ENCODE results near the gene SVIL.

Gene SVIL

DNA sequence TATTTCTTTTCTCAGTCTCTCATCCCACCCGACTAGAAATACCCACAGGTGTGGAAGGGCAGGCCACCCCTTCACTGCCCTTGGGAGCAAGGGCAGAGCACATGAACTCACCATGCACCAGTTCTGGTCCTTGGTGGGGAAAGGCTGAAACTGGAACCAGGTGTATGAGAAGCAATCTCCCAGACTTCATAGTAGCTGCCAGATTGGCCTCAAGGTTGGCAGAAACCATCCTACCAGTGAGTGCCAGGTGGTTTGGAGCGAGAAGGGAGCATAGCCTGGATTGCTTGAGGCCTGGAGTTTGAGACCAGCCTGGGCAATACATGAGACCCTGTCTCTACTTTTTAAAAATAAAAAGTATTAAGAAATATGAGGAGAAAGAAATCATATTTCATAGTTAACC lies 207.1 kb downstream of the SVIL start:
- no peak overlapping the region for H3K4ac ChIP-seq (ENCODE audit: low read depth in 1 of 2, low read length in 2 of 2)
- peaks cover 0 to 4% of the 10 kb centered on the region in 2 experiments for H3K27me3 ChIP-seq (ENCODE audit: control insufficient read depth in 1 of 2, insufficient read depth in 1 of 2, low read length in 2 of 2)
- no peak overlapping the region for H2AFZ ChIP-seq (ENCODE audit: low read depth, low read length)
- H3K18ac ChIP-seq (ENCODE audit: low read depth in 1 of 2, low read length in 2 of 2) = no peak overlapping the region
- no peak overlapping the region for H2BK12ac ChIP-seq (ENCODE audit: low read length in 2 of 2)
- DNase-seq = no peak
- H2BK120ac ChIP-seq (ENCODE audit: low read depth, low read length) = no peak overlapping the region
- peaks cover 0 to 37% of the 10 kb centered on the region in 2 experiments for H3K36me3 ChIP-seq (ENCODE audit: control insufficient read depth in 1 of 2, insufficient read depth in 2 of 2, low read depth in 1 of 2, low read length in 2 of 2)
- no peak overlapping the region for H3K9ac ChIP-seq (ENCODE audit: low read length)
- H3K4me3 ChIP-seq (ENCODE audit: insufficient read depth in 1 of 2, low read depth in 1 of 2, low read length in 2 of 2) = no peak overlapping the region
- H3K4me2 ChIP-seq (ENCODE audit: low read length, poor library complexity, severe bottlenecking) = no peak overlapping the region
- H2BK5ac ChIP-seq (ENCODE audit: low read depth, low read length, poor library complexity, severe bottlenecking) = no peak overlapping the region
- peak overlapping the region in 1 of 2 experiments; percentile 51 for H3K14ac ChIP-seq (ENCODE audit: low read length in 2 of 2)
- H4K91ac ChIP-seq (ENCODE audit: low read length) = no peak overlapping the region
- no peaks in the 10 kb centered on the region for H3K4me1 ChIP-seq (ENCODE audit: control insufficient read depth, insufficient read depth, low read depth, low read length)
- H2AK5ac ChIP-seq (ENCODE audit: low read length, severe bottlenecking) = no peak overlapping the region
- H3K23ac ChIP-seq (ENCODE audit: low read length in 2 of 2) = no peak overlapping the region
- no peak overlapping the region for H4K8ac ChIP-seq (ENCODE audit: low read length)
- no peaks in the 10 kb centered on the region for H3K79me1 ChIP-seq (replicated peaks; ENCODE audit: low read length, poor library complexity, severe bottlenecking)
- H3K9me3 ChIP-seq (ENCODE audit: control insufficient read depth, low read length) = no peaks in the 10 kb centered on the region
- H3K27ac ChIP-seq (ENCODE audit: low read length, poor library complexity, severe bottlenecking) = no peak overlapping the region
- no peak overlapping the region for H2BK15ac ChIP-seq (ENCODE audit: low read depth, poor library complexity, severe bottlenecking)
- WGBS = 83% methylated on average over 1 of the region's 2 CpGs

DNA sequence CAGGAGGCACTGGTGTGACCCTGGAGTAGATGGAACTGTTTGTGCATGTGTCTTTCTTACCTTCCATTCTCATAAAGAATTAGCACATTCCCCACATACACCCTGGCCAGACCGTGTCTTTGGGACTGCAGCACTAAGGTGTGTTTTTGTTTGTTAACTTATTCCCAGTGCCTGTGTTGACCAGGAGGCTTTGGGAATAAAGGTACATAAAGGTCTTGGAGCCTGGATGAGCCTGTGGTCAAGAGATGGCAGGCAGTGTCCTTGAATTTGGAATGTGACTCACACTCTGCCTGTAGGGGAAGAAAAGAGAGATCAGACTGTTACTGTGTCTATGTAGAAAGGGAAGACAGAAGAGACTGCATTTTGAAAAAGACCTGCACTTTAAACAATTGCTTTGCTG lies 208.4 kb downstream of the SVIL start:
- no peak overlapping the region for H2BK5ac ChIP-seq (ENCODE audit: low read depth, low read length, poor library complexity, severe bottlenecking)
- no peaks in the 10 kb centered on the region for H3K9me3 ChIP-seq (ENCODE audit: control insufficient read depth, low read length)
- no peak overlapping the region for H3K23ac ChIP-seq (ENCODE audit: low read length in 2 of 2)
- no peak overlapping the region for H2AK5ac ChIP-seq (ENCODE audit: low read length, severe bottlenecking)
- H3K4me3 ChIP-seq (ENCODE audit: insufficient read depth in 1 of 2, low read depth in 1 of 2, low read length in 2 of 2) = no peak overlapping the region
- H4K91ac ChIP-seq (ENCODE audit: low read length) = no peak overlapping the region
- H2BK120ac ChIP-seq (ENCODE audit: low read depth, low read length) = no peak overlapping the region
- H3K9ac ChIP-seq (ENCODE audit: low read length) = no peak overlapping the region
- H3K27ac ChIP-seq (ENCODE audit: low read length, poor library complexity, severe bottlenecking) = no peak overlapping the region
- no peaks in the 10 kb centered on the region for H3K4me1 ChIP-seq (ENCODE audit: control insufficient read depth, insufficient read depth, low read depth, low read length)
- WGBS = 56% methylated on average over 1 of the region's 1 CpG
- H2BK15ac ChIP-seq (ENCODE audit: low read depth, poor library complexity, severe bottlenecking) = no peak overlapping the region
- DNase-seq = no peak
- no peak overlapping the region for H3K4me2 ChIP-seq (ENCODE audit: low read length, poor library complexity, severe bottlenecking)
- H3K4ac ChIP-seq (ENCODE audit: low read depth in 1 of 2, low read length in 2 of 2) = no peak overlapping the region
- H2BK12ac ChIP-seq (ENCODE audit: low read length in 2 of 2) = no peak overlapping the region
- H2AFZ ChIP-seq (ENCODE audit: low read depth, low read length) = no peak overlapping the region
- H3K79me1 ChIP-seq (replicated peaks; ENCODE audit: low read length, poor library complexity, severe bottlenecking) = no peaks in the 10 kb centered on the region
- peaks cover 0 to 49% of the 10 kb centered on the region in 2 experiments for H3K36me3 ChIP-seq (ENCODE audit: control insufficient read depth in 1 of 2, insufficient read depth in 2 of 2, low read depth in 1 of 2, low read length in 2 of 2)
- H3K14ac ChIP-seq (ENCODE audit: low read length in 2 of 2) = no peak overlapping the region
- no peak overlapping the region for H4K8ac ChIP-seq (ENCODE audit: low read length)
- H3K27me3 ChIP-seq (ENCODE audit: control insufficient read depth in 1 of 2, insufficient read depth in 1 of 2, low read length in 2 of 2) = peaks cover 0 to 10% of the 10 kb centered on the region in 2 experiments
- H3K18ac ChIP-seq (ENCODE audit: low read depth in 1 of 2, low read length in 2 of 2) = no peak overlapping the region

DNA sequence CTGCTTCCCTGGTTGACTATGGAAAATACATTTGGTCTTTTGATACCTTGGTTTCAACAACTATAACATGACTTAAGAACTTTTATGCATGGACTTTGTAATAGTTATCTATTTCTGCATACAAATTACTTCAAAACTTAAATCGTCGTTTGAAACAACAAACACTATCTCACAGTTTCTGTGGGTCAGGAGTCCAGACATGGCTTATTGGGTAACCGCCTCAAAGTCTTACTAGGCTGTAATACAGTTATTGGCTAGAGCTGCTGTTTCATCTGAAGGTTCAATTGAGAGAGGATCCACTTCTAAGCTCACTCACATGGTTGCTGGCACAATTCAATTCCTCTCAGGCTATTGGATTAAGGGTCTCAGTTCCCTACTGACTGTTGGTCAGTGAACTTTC lies 210.8 kb downstream of the SVIL start:
- no peak overlapping the region for H3K9ac ChIP-seq (ENCODE audit: low read length)

DNA sequence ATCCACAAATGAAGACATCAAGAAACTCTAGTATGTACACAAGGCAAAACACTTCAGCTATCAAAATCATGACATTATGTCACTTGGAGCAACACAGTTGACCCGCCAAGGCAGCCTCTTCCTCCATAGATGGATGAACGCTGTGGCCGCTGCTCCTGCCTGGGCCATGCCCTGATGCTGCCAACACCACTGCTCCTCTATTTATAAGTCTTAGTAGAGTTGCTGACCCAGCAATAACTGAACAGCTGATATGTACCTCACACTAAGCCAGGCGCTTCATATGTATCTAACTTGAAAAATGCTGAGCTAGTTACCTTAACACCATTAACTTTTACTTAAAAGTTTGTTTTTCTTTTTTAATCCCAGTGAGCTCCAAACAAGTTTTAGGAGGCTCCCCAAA lies 214.0 kb downstream of the SVIL start:
- no peak for DNase-seq
- no peaks in the 10 kb centered on the region for H3K9me3 ChIP-seq (ENCODE audit: control insufficient read depth, low read length)
- 91% methylated on average over 4 of the region's 4 CpGs for WGBS
- H3K36me3 ChIP-seq (ENCODE audit: control insufficient read depth in 1 of 2, insufficient read depth in 2 of 2, low read depth in 1 of 2, low read length in 2 of 2) = peaks cover 0 to 81% of the 10 kb centered on the region in 2 experiments
- H3K9ac ChIP-seq (ENCODE audit: low read length) = no peak overlapping the region
- no peak overlapping the region for H4K91ac ChIP-seq (ENCODE audit: low read length)
- H3K4me1 ChIP-seq (ENCODE audit: control insufficient read depth, insufficient read depth, low read depth, low read length) = no peaks in the 10 kb centered on the region
- H3K4me2 ChIP-seq (ENCODE audit: low read length, poor library complexity, severe bottlenecking) = no peak overlapping the region
- H3K4ac ChIP-seq (ENCODE audit: low read depth in 1 of 2, low read length in 2 of 2) = no peak overlapping the region
- no peak overlapping the region for H2AFZ ChIP-seq (ENCODE audit: low read depth, low read length)
- H2AK5ac ChIP-seq (ENCODE audit: low read length, severe bottlenecking) = no peak overlapping the region
- no peak overlapping the region for H2BK12ac ChIP-seq (ENCODE audit: low read length in 2 of 2)
- no peak overlapping the region for H2BK15ac ChIP-seq (ENCODE audit: low read depth, poor library complexity, severe bottlenecking)
- H3K79me1 ChIP-seq (replicated peaks; ENCODE audit: low read length, poor library complexity, severe bottlenecking) = no peaks in the 10 kb centered on the region
- no peak overlapping the region for H2BK120ac ChIP-seq (ENCODE audit: low read depth, low read length)
- H3K14ac ChIP-seq (ENCODE audit: low read length in 2 of 2) = no peak overlapping the region
- H2BK5ac ChIP-seq (ENCODE audit: low read depth, low read length, poor library complexity, severe bottlenecking) = no peak overlapping the region
- no peak overlapping the region for H3K18ac ChIP-seq (ENCODE audit: low read depth in 1 of 2, low read length in 2 of 2)
- H3K27me3 ChIP-seq (ENCODE audit: control insufficient read depth in 1 of 2, insufficient read depth in 1 of 2, low read length in 2 of 2) = peaks cover 0 to 13% of the 10 kb centered on the region in 2 experiments
- H3K27ac ChIP-seq (ENCODE audit: low read length, poor library complexity, severe bottlenecking) = no peak overlapping the region
- H3K23ac ChIP-seq (ENCODE audit: low read length in 2 of 2) = no peak overlapping the region
- no peak overlapping the region for H4K8ac ChIP-seq (ENCODE audit: low read length)
- H3K4me3 ChIP-seq (ENCODE audit: insufficient read depth in 1 of 2, low read depth in 1 of 2, low read length in 2 of 2) = no peak overlapping the region

More for the DNA sequence above, 210.8 kb downstream of the SVIL start:
- Histone ChIP-seq H4K8ac (ENCODE audit: low read length) (no peak overlapping the region), H3K4me3 (ENCODE audit: insufficient read depth in 1 of 2, low read depth in 1 of 2, low read length in 2 of 2) (no peak overlapping the region), H2AK5ac (ENCODE audit: low read length, severe bottlenecking) (no peak overlapping the region), H3K4ac (ENCODE audit: low read depth in 1 of 2, low read length in 2 of 2) (no peak overlapping the region), H3K18ac (ENCODE audit: low read depth in 1 of 2, low read length in 2 of 2) (no peak overlapping the region), H2BK12ac (ENCODE audit: low read length in 2 of 2) (no peak overlapping the region), H2AFZ (ENCODE audit: low read depth, low read length) (no peak overlapping the region), H4K91ac (ENCODE audit: low read length) (no peak overlapping the region), H2BK120ac (ENCODE audit: low read depth, low read length) (no peak overlapping the region), H3K27me3 (ENCODE audit: control insufficient read depth in 1 of 2, insufficient read depth in 1 of 2, low read length in 2 of 2) (peaks cover 0 to 17% of the 10 kb centered on the region in 2 experiments), H3K14ac (ENCODE audit: low read length in 2 of 2) (no peak overlapping the region), H3K36me3 (ENCODE audit: control insufficient read depth in 1 of 2, insufficient read depth in 2 of 2, low read depth in 1 of 2, low read length in 2 of 2) (peaks cover 0 to 65% of the 10 kb centered on the region in 2 experiments), H3K23ac (ENCODE audit: low read length in 2 of 2) (no peak overlapping the region), H2BK15ac (ENCODE audit: low read depth, poor library complexity, severe bottlenecking) (no peak overlapping the region), H3K9me3 (ENCODE audit: control insufficient read depth, low read length) (no peaks in the 10 kb centered on the region), H2BK5ac (ENCODE audit: low read depth, low read length, poor library complexity, severe bottlenecking) (no peak overlapping the region), H3K27ac (ENCODE audit: low read length, poor library complexity, severe bottlenecking) (no peak overlapping the region), H3K4me1 (ENCODE audit: control insufficient read depth, insufficient read depth, low read depth, low read length) (no peaks in the 10 kb centered on the region), H3K4me2 (ENCODE audit: low read length, poor library complexity, severe bottlenecking) (no peak overlapping the region), H3K79me1 (replicated peaks; ENCODE audit: low read length, poor library complexity, severe bottlenecking) (no peaks in the 10 kb centered on the region)
- no peak for DNase-seq
- 97% methylated on average over 3 of the region's 3 CpGs for WGBS
